Lower lobe of right lung (tissue), 2 donors: ENCODE data around the gene PAFAH1B1. TPM values are rescaled to one million over a fixed set of nuclear protein-coding genes. Genes with fewer than 3 reads are reported as not detected.

Source experiments
- ATAC-seq, 2 donors: fragments of 200-7000 bp; cut with Tn5 transposase; one replicate each; pipeline ENCODE4 v1.9.1; 2020 to 2022; ENCODE audit warnings: mild to moderate bottlenecking in 2 of 2, moderate library complexity in 2 of 2
- DNase-seq: peaks from one replicate; pipeline ENCODE4 v3.0.0-alpha.2; 2020
- H3K27ac ChIP-seq: fragments of 200-600 bp; one replicate; pipeline ENCODE4 v1.8.0; 2022
- H3K27me3 ChIP-seq: fragments of 200-600 bp; one replicate; pipeline ENCODE4 v1.8.0; 2022; ENCODE audit warnings: low read depth
- H3K36me3 ChIP-seq: fragments of 200-600 bp; one replicate; pipeline ENCODE4 v1.8.0; 2022; ENCODE audit warnings: mild to moderate bottlenecking
- H3K4me1 ChIP-seq: fragments of 200-600 bp; one replicate; pipeline ENCODE4 v1.8.0; 2022
- H3K4me3 ChIP-seq: fragments of 200-600 bp; one replicate; pipeline ENCODE4 v1.8.0; 2022; ENCODE audit warnings: mild to moderate bottlenecking
- H3K9me3 ChIP-seq: fragments of 200-600 bp; one replicate; pipeline ENCODE4 v1.8.0; 2022
- intact Hi-C: fragments of 100-400 bp; cut with DNase I; formaldehyde crosslinking; loops from one replicate; pipeline ENCODE4 v1.11.0; 2022
- microRNA-seq: library from miRNA; unstranded; fragments of <30 nt; microRNA quantifications from one replicate; pipeline ENCODE4 v1.2.0, GENCODE V29; 2020; ENCODE audit warnings: borderline number of aligned reads
- total RNA-seq: library from RNA; stranded (reverse); fragmentation: NEBNext Ultra II Directional; extraction: Animal tissue kit (Norgen Biotek cat#: 25700); gene quantifications from one replicate; pipeline ENCODE4 v1.2.1, GENCODE V29; 2021
- TF ChIP-seq, protein P1 (sequence below): fragments of 200-600 bp; IDR thresholded peaks from one replicate; pipeline ENCODE4 v1.8.0; 2022; ENCODE audit warnings: antibody characterized with exemption, mild to moderate bottlenecking
- donor health status: DM: no; HTN: yes; CAD: no; lungs with severe emphysema.

The PAFAH1B1 gene
- total RNA-seq, 1 donor from 2014 or later, result 129 TPM

DNA sequence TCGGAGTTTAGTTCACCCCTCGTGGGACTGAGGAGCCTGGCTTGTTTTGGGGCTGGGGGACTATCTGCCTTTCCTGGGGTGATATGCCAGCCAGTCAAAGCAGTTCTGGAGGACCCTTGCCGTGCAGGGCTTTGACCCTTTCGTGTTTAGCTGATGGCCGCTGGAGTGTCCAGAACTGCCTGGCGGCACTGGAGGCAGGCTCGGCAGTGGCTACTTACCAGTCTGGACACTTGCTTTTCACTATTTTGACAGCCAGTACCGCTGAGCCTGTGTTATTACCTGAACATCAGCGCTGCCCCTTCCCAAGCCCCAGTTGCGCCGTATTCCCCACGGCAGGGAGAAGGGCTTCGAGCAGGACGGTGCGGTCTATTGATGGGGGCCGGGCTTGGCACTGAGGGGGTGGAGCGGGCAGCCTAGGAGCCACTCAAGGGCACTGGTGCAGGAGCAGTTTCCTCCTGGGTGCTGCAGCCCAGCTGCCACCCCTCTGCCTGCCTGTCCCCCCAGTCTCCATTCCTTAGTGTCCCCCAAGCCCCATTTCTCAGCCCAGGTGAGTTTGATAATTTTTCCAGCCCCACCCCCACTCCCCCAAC lies 137.4 kb downstream of the PAFAH1B1 start:
- TF ChIP-seq, protein P1, sequence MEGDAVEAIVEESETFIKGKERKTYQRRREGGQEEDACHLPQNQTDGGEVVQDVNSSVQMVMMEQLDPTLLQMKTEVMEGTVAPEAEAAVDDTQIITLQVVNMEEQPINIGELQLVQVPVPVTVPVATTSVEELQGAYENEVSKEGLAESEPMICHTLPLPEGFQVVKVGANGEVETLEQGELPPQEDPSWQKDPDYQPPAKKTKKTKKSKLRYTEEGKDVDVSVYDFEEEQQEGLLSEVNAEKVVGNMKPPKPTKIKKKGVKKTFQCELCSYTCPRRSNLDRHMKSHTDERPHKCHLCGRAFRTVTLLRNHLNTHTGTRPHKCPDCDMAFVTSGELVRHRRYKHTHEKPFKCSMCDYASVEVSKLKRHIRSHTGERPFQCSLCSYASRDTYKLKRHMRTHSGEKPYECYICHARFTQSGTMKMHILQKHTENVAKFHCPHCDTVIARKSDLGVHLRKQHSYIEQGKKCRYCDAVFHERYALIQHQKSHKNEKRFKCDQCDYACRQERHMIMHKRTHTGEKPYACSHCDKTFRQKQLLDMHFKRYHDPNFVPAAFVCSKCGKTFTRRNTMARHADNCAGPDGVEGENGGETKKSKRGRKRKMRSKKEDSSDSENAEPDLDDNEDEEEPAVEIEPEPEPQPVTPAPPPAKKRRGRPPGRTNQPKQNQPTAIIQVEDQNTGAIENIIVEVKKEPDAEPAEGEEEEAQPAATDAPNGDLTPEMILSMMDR, result no peak

DNA sequence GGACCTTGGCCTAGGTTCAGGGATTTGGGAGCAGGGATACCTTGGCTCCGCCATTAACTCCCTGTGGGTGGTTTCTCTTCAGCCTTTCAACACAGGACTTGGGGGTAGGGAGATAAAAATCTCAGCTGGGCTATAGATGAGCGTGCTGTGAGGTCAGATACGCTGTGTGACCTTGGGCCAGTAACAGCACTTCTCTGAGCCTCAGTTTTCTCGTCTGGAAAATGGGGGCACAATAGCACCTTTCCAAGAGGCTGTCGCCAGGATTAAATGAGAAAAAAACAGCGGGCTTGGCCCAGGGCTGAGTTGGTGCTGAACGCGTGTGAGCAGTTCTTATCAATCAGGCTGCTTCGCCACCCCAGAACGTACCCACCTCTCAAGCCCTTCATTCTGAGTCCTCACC lies 138.4 kb downstream of the PAFAH1B1 start:
- TF ChIP-seq, protein P1, result no peak
- H3K9me3 ChIP-seq, result no peaks in the 10 kb centered on the region
- H3K27me3 ChIP-seq, result peaks cover 16% of the 10 kb centered on the region
- no peaks in the 10 kb centered on the region for H3K36me3 ChIP-seq
- intact Hi-C loops, result no loop called here
- no peak overlapping the region for H3K27ac ChIP-seq
- ATAC-seq, result no peak
- H3K4me3 ChIP-seq, result no peak overlapping the region
- H3K4me1 ChIP-seq, result no peaks in the 10 kb centered on the region
- no peak for DNase-seq

More for the DNA sequence above, 137.4 kb downstream of the PAFAH1B1 start:
- no peak for DNase-seq
- H3K36me3 ChIP-seq, result no peaks in the 10 kb centered on the region
- intact Hi-C loops, result no loop called here
- ATAC-seq, result peak in 1 of 2 donors; percentile 17
- no peak overlapping the region for H3K4me3 ChIP-seq
- no peak overlapping the region for H3K27ac ChIP-seq
- peaks cover 22% of the 10 kb centered on the region for H3K27me3 ChIP-seq
- no peaks in the 10 kb centered on the region for H3K9me3 ChIP-seq
- no peaks in the 10 kb centered on the region for H3K4me1 ChIP-seq

DNA sequence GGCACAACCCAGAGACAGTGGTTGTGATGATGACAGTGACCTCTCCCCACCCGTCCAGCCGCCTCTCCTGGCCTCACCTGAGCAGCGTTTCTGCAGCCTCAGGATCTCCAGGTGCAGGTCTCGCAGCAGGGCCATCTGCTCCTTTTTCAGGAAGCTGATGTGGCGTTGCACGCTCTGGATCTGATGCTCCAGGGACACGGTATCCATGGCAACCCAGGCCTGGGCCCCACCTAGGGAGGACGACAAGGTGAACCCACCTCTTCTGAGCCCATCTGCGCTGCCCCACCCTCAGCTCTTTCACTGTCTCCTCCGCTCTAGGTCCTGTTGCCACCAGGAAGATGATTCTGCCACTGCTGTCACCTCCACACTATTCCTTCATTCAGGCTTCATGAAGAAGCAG lies 141.5 kb downstream of the PAFAH1B1 start:
- no peaks in the 10 kb centered on the region for H3K36me3 ChIP-seq
- no peak overlapping the region for H3K27ac ChIP-seq
- DNase-seq, result no peak
- H3K4me3 ChIP-seq, result no peak overlapping the region
- H3K4me1 ChIP-seq, result no peaks in the 10 kb centered on the region
- TF ChIP-seq, protein P1, result no peak
- ATAC-seq, result no peak
- no peaks in the 10 kb centered on the region for H3K9me3 ChIP-seq
- H3K27me3 ChIP-seq, result peaks cover 4% of the 10 kb centered on the region
- intact Hi-C loops, result no loop called here

Small RNA genes lying within 50 kb of the gene (microRNA-seq; reads per million reads assigned to microRNA genes)
- not detected for gene MIR6776

Other genes starting within 250 kb of the PAFAH1B1 start
- gene MNT, start 192.6 kb upstream of the PAFAH1B1 start, total RNA-seq, result 32.6 TPM
- 32.0 TPM for gene METTL16, start 81.8 kb upstream of the PAFAH1B1 start, total RNA-seq
- gene CLUH, start 118.1 kb downstream of the PAFAH1B1 start, total RNA-seq, result 48.8 TPM
- 0.12 TPM for gene CCDC92B, start 156.0 kb downstream of the PAFAH1B1 start, total RNA-seq
- 17.0 TPM for gene RAP1GAP2, start 202.8 kb downstream of the PAFAH1B1 start, total RNA-seq